Raji (cell line): ENCODE measurements around the gene LTC4S.

Experiments used
- POLR2A ChIP-seq: IDR thresholded peaks from 2 replicates; pipeline ENCODE4 v1.6.1; 2011; ENCODE audit warnings: low read depth, low read length, control low read depth; ENCODE audit not compliant: insufficient read depth

Gene LTC4S

DNA sequence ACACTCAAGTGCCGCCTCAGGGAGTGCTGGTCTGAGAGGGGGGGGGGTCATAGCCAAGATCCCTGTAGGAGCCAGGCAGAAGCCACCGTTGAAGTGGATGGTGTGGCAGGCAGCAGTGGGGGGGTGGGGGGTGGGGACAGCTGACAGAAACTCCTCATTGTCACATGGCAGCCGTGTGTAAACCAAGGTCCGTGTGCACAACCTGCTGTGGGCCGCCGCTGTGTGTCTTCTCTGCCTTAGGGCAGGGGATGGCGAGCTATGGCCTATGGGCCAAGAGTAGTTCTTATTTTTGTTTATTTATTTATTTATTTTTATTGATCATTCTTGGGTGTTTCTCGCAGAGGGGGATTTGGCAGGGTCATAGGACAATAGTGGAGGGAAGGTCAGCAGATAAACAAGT, 40.3 kb downstream of the LTC4S start:
- no peak for TF ChIP-seq POLR2A

- no peak for TF ChIP-seq POLR2A
Measured at GRCh38 chr5:179836225-179837019, 42.6 kb downstream of the LTC4S start.

DNA sequence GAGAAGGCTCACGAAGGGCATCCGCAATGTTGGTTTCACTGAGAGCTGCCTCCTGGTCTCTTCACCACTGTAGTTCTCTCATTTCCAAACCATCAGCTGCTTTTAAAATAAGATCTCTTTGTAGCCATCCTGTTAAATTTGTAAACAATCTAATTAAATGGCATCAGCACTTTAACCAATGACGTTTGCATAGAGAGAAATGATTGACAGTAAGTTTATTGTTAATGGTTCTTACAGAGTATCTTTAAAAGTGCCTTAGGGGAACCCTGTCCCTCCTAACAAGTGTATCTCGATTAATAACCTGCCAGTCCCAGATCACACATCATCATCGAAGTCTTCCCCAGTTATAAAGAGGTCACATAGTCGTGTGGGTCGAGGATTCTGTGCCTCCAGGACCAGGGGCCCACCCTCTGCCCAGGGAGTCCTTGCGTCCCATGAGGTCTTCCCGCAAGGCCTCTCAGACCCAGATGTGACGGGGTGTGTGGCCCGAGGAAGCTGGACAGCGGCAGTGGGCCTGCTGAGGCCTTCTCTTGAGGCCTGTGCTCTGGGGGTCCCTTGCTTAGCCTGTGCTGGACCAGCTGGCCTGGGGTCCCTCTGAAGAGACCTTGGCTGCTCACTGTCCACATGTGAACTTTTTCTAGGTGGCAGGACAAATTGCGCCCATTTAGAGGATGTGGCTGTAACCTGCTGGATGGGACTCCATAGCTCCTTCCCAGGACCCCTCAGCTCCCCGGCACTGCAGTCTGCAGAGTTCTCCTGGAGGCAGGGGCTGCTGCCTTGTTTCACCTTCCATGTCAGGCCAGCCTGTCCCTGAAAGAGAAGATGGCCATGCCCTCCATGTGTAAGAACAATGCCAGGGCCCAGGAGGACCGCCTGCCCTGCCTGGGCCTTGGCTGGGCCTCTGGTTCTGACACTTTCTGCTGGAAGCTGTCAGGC, 43.6 kb downstream of the LTC4S start:
- TF ChIP-seq POLR2A: no peak

DNA sequence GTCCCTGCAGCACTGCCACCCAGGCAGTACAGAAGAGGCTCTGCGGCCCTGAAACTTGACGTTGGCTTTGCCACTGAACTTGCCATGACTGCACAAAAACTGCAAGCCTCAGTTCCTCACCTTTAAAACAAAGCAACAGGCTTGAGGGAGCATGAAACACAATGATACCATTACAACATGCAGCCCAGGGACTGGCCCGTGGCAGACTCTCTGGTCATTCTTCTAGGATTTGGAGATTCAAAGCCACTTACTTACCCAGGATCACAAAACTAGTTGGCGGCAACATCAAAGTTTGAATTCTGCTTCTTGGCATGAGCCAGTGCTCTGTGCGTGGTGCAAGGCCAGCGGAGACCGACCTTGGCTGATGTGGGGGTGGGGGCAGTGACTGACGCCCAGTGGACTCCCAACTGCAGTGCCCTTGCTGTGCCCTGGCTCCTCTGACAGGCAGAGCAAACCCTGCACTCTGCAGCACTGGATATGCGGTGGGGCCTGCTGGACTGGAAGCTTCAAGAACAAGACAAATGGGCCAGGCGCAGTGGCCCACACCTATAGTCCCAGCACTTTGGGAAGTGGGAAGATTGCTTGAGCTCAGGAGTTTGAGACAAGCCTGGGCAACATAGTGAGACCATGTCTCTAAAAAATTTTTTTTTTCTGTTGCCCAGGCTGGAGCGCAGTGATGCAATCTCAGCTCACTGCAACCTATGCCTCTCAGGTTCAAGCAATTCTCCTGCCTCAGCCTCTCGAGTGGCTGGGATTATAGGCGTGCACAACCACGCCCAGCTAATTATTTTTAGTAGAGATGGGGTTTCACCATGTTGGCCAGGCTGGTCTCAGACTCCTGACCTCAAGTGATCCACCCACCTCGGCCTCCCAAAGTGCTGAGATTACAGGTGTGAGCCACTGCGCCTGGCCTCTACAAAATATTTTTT, 45.8 kb downstream of the LTC4S start:
- no peak for TF ChIP-seq POLR2A

DNA sequence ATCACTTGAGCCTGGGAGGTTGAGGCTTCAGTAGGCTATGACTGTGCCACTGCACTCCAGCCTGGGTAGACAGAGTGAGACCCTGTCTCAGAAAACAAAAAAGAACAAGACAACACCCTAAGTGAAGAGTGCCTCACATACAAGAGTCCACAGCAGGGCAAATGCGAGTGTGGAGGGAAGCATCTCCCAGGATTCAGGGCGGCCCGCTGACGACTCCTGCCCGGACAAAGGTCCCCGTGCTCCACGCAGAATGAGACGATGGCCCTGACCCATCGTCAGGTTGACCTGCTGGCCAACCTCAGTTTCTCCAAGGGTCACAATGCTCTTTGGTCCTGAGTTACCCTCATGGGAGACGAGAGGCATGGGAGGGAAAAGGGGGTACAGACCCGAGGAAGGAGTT, 46.5 kb downstream of the LTC4S start:
- TF ChIP-seq POLR2A: no peak

- no peak for TF ChIP-seq POLR2A
Measured at GRCh38 chr5:179840766-179841165, 47.0 kb downstream of the LTC4S start.

GRCh38 chr5:179841621-179842020, 47.8 kb downstream of the LTC4S start:
- no peak for TF ChIP-seq POLR2A
